Smooth muscle cell (in vitro differentiated cells): ENCODE measurements around the gene ATMIN. TPM values are rescaled to one million over a fixed set of nuclear protein-coding genes. Genes with fewer than 3 reads are reported as not detected.

Experiments used
- DNase-seq: peaks from one replicate; lab custom pipeline; 2025; ENCODE audit not compliant: unreplicated experiment; lab: John Stamatoyannopoulos, UW
- H2AFZ ChIP-seq: fragments of 200-600 bp; sonication (generic); 2 replicates; pipeline ENCODE4 v1.6.0; 2016; ENCODE audit warnings: antibody characterized with exemption, low read depth, mild to moderate bottlenecking
- H3F3A ChIP-seq: fragments of 200-600 bp; sonication (generic); 2 replicates; pipeline ENCODE4 v1.6.0; 2017; ENCODE audit warnings: antibody characterized with exemption, low read depth
- H3K27ac ChIP-seq: fragments of 200-600 bp; sonication (generic); 2 replicates; pipeline ENCODE4 v1.5.1; 2016; ENCODE audit warnings: low read depth, mild to moderate bottlenecking
- H3K27me3 ChIP-seq: fragments of 200-600 bp; sonication (generic); 2 replicates; pipeline ENCODE4 v1.6.1; 2016; ENCODE audit warnings: low read depth, mild to moderate bottlenecking
- H3K36me3 ChIP-seq: fragments of 200-600 bp; sonication (generic); 2 replicates; pipeline ENCODE4 v1.5.1; 2016; ENCODE audit warnings: low read depth
- H3K4me1 ChIP-seq: fragments of 200-600 bp; sonication (generic); 2 replicates; pipeline ENCODE4 v1.5.1; 2016; ENCODE audit warnings: low read depth
- H3K4me2 ChIP-seq: fragments of 200-600 bp; sonication (generic); 2 replicates; pipeline ENCODE4 v1.6.0; 2016; ENCODE audit warnings: mild to moderate bottlenecking
- H3K4me3 ChIP-seq: fragments of 200-600 bp; sonication (generic); 2 replicates; pipeline ENCODE4 v1.5.1; 2016; ENCODE audit warnings: mild to moderate bottlenecking
- H3K79me2 ChIP-seq: fragments of 200-600 bp; sonication (generic); 2 replicates; pipeline ENCODE4 v1.6.0; 2016; ENCODE audit warnings: low read depth, mild to moderate bottlenecking
- H3K9ac ChIP-seq: fragments of 200-600 bp; sonication (generic); 2 replicates; pipeline ENCODE4 v1.6.0; 2016; ENCODE audit warnings: low read depth
- H3K9me3 ChIP-seq: fragments of 200-600 bp; sonication (generic); replicated peaks from 2 replicates; pipeline ENCODE4 v1.5.1; 2016; ENCODE audit warnings: low read depth
- H4K20me1 ChIP-seq: fragments of 200-600 bp; sonication (generic); 2 replicates; pipeline ENCODE4 v1.6.0; 2016; ENCODE audit warnings: low read depth
- CTCF ChIP-seq: fragments of 200-600 bp; sonication (generic); IDR thresholded peaks from 2 replicates; pipeline ENCODE4 v1.5.1; 2017; ENCODE audit warnings: borderline replicate concordance, mild to moderate bottlenecking, antibody characterized with exemption; ENCODE audit not compliant: insufficient read depth, poor library complexity, severe bottlenecking
- WGBS: methylation state at CpG from one replicate; pipeline ENCODE4 v1.1.7; 2016; ENCODE audit warnings: low lambda C conversion rate; 5-methylcytosine and 5-hydroxymethylcytosine counted together
- polyA plus RNA-seq: library from polyadenylated mRNA; unstranded; fragments of >200 nt; fragmentation: Nextera tagmentation; extraction: Ambion mirVana; gene quantifications from 2 replicates; pipeline ENCODE4 v1.2.1, GENCODE V29; 2016
- total RNA-seq: library from RNA; depleted of rRNA; stranded (reverse); fragments of >200 nt; gene quantifications from 2 replicates; pipeline ENCODE4 v1.2.3, GENCODE V29; 2014

Gene ATMIN
- total and polyA plus RNA-seq, 2 experiments from 2014 or later, result 28.7 to 38.3 TPM

- Histone ChIP-seq H3K9ac (peak overlapping the region; percentile 87), H3K27ac (peak overlapping the region; percentile 99), H4K20me1 (peaks cover 16% of the 10 kb centered on the region), H3K9me3 (no peaks in the 10 kb centered on the region), H3F3A (peaks cover 9% of the 10 kb centered on the region), H3K4me1 (peaks cover 10% of the 10 kb centered on the region), H3K36me3 (no peaks in the 10 kb centered on the region), H3K79me2 (peaks cover 56% of the 10 kb centered on the region), H3K27me3 (no peaks in the 10 kb centered on the region), H3K4me3 (peak overlapping the region; percentile 33), H2AFZ (no peak overlapping the region), H3K4me2 (peak overlapping the region; percentile 83)
- DNase-seq, result no peak
- no peak for TF ChIP-seq CTCF
- 19% methylated on average over 3 of the region's 3 CpGs for WGBS
These were observed 42.9 kb upstream of the ATMIN start for GRCh38 chr16:80992676-80993293.

- H3K27me3 ChIP-seq, result no peaks in the 10 kb centered on the region
- peak overlapping the region; percentile 33 for H3K4me3 ChIP-seq
- no peak for TF ChIP-seq CTCF
- peaks cover 10% of the 10 kb centered on the region for H3K4me1 ChIP-seq
- H3K79me2 ChIP-seq, result peaks cover 57% of the 10 kb centered on the region
- peaks cover 17% of the 10 kb centered on the region for H4K20me1 ChIP-seq
- H2AFZ ChIP-seq, result no peak overlapping the region
- H3K36me3 ChIP-seq, result no peaks in the 10 kb centered on the region
- peak overlapping the region; percentile 83 for H3K4me2 ChIP-seq
- H3K9me3 ChIP-seq, result no peaks in the 10 kb centered on the region
- peak overlapping the region; percentile 99 for H3K27ac ChIP-seq
- DNase-seq, result no peak
- peak overlapping the region; percentile 87 for H3K9ac ChIP-seq
- H3F3A ChIP-seq, result peaks cover 9% of the 10 kb centered on the region
- 0% methylated on average over 6 of the region's 6 CpGs for WGBS
These were observed 42.3 kb upstream of the ATMIN start for GRCh38 chr16:80993307-80993706.

GRCh38 chr16:80993834-80994233 lies 41.8 kb upstream of the ATMIN start:
- Histone ChIP-seq H3K4me1 (peaks cover 10% of the 10 kb centered on the region), H4K20me1 (peaks cover 19% of the 10 kb centered on the region), H3K4me3 (peak overlapping the region; percentile 33), H3F3A (peaks cover 9% of the 10 kb centered on the region), H3K9ac (peak overlapping the region; percentile 87), H3K27ac (peak overlapping the region; percentile 99), H3K9me3 (no peaks in the 10 kb centered on the region), H3K4me2 (peak overlapping the region; percentile 83), H3K27me3 (no peaks in the 10 kb centered on the region), H2AFZ (no peak overlapping the region), H3K36me3 (no peaks in the 10 kb centered on the region), H3K79me2 (peaks cover 57% of the 10 kb centered on the region)
- TF ChIP-seq CTCF, result no peak
- DNase-seq, result no peak

- H4K20me1 ChIP-seq, result peaks cover 14% of the 10 kb centered on the region
- no peak overlapping the region for H3K9ac ChIP-seq
- H3K79me2 ChIP-seq, result peaks cover 57% of the 10 kb centered on the region
- H3K4me2 ChIP-seq, result peak overlapping the region; percentile 83
- H3K4me1 ChIP-seq, result peaks cover 10% of the 10 kb centered on the region
- no peaks in the 10 kb centered on the region for H3K36me3 ChIP-seq
- H3K4me3 ChIP-seq, result no peak overlapping the region
- H3K27me3 ChIP-seq, result no peaks in the 10 kb centered on the region
- H2AFZ ChIP-seq, result no peak overlapping the region
- peak overlapping the region; percentile 99 for H3K27ac ChIP-seq
- DNase-seq, result no peak
- peaks cover 9% of the 10 kb centered on the region for H3F3A ChIP-seq
- TF ChIP-seq CTCF, result no peak
- H3K9me3 ChIP-seq, result no peaks in the 10 kb centered on the region
These were observed 41.2 kb upstream of the ATMIN start for GRCh38 chr16:80994451-80994850.
